Heart left ventricle (tissue), 13 donors: ENCODE results near the gene UBE2V1.

Experiments
- POLR2A ChIP-seq, 2 donors: fragments of 450-650 bp; IDR thresholded peaks; one replicate each; pipeline ENCODE4 v1.6.1; 2017; ENCODE audit warnings: antibody characterized with exemption in 2 of 2, mild to moderate bottlenecking in 2 of 2, moderate library complexity in 2 of 2
- TF ChIP-seq, protein P1 (sequence below), 12 donors: fragments of 200-600 bp; sonication (generic) in 4 of 12; IDR thresholded peaks; one replicate each; pipeline versions ENCODE4 v1.5.0 to v1.8.0; 2018 to 2022; ENCODE audit warnings: antibody characterized with exemption in 12 of 12, mild to moderate bottlenecking in 5 of 12
- donor health status: ischemic (EF 13 %, LVEDD 7.1; RV severe dilation, severe dysfunction).
- donor health status: DM: no; HTN: yes; CAD: no.
- donor health status: DM: no; HTN: no; CAD: no.
- donor health status: ischemic (EF 25% LVEDD 6.9; RV normal size, moderate dysfunction).
- donor health status: ischemic (EF 25% LVEDD 5.7; RV mildly dilated, moderate dysfunction).
- donor health status: ischemic (EF 35%, LVEDD 5.7; RV mildly dilated, moderate dysfunction).
- donor health status: nonischemic (EF 11% LVEDD 7.7; RV severe dilation, severe dysfunction).
- donor health status: DM: yes; HTN: yes; CAD: no.
- donor health status: PGD.
- donor health status: ischemic (EF 29% LVEDD 5.4; RV normal size, mild dysfunction).
- donor health status: nonischemic (EF 23%, LVEDD 6.1; RV moderate dilation, normal function).

DNA sequence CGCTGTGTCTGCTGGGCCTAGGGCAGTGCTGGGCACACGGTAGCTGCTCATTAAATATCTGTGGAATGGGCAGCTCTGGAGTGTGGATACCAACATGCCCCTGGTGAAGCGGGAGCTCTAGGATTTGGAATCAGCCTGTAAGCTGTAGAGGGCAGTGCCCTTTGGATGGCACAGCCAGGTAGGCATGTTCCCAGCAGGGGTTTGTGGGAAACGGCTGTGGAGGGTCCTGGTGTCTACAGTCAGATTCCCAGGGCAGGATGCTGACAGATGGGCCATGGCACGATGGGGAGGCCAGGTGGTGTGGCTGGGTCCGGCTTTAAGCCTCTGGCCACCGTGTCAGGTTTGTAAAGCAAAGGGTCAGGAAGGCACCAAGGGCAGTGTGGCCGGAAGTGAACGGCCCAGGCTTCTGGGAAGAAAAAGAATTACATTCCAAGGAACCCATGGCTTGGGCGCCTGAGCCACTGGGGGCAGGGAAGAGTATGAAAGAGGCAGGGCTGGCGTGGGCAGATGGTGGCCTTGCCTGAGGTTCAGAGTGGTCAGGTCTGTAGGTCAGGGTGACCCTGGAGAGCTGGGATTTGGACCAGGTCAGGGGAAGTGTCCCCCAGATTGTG is 44.8 kb downstream of the UBE2V1 start:
- TF ChIP-seq, protein P1, sequence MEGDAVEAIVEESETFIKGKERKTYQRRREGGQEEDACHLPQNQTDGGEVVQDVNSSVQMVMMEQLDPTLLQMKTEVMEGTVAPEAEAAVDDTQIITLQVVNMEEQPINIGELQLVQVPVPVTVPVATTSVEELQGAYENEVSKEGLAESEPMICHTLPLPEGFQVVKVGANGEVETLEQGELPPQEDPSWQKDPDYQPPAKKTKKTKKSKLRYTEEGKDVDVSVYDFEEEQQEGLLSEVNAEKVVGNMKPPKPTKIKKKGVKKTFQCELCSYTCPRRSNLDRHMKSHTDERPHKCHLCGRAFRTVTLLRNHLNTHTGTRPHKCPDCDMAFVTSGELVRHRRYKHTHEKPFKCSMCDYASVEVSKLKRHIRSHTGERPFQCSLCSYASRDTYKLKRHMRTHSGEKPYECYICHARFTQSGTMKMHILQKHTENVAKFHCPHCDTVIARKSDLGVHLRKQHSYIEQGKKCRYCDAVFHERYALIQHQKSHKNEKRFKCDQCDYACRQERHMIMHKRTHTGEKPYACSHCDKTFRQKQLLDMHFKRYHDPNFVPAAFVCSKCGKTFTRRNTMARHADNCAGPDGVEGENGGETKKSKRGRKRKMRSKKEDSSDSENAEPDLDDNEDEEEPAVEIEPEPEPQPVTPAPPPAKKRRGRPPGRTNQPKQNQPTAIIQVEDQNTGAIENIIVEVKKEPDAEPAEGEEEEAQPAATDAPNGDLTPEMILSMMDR (IDR thresholded peaks at IDR 0.05) = no peak
- no peak for TF ChIP-seq POLR2A (IDR thresholded peaks at IDR 0.05)
